H1 (cell line): ENCODE results near the gene ZNF586. TPM values are rescaled to one million over a fixed set of nuclear protein-coding genes. Genes with fewer than 3 reads are reported as not detected.

Experiments used
- CTCF ChIA-PET: fragments of 300-600 bp; sonication (Branson Sonifier 250); formaldehyde crosslinking; loops from one replicate; lab custom pipeline; 2021; ENCODE audit not compliant: partially characterized antibody; lab: Charles Lee
- POLR2A ChIA-PET: fragments of 300-600 bp; sonication (Branson Sonifier 250); formaldehyde crosslinking; loops from one replicate; lab custom pipeline; 2021; ENCODE audit warnings: inconsistent platforms; ENCODE audit not compliant: partially characterized antibody; lab: Charles Lee
- DNase-seq, 2 experiments: peaks; one replicate each; pipeline versions ENCODE4 v3.0.0 to v3.0.0-alpha.2; 2010 to 2022; ENCODE audit warnings: low spot score in 2 of 2, low read depth in 1 of 2, mixed read lengths in 1 of 2
- FAIRE-seq: peaks from 2 replicates; lab custom pipeline; 2011; peaks lifted over from hg19 to GRCh38; lab: Jason Lieb, UNC
- H2AFZ ChIP-seq: 2 replicates; pipeline ENCODE4 v1.8.1; 2012; ENCODE audit warnings: low read length, inconsistent platforms
- H2AK5ac ChIP-seq: 2 replicates; pipeline ENCODE4 v1.6.1; 2013; ENCODE audit warnings: low read depth, low read length
- H2BK120ac ChIP-seq: replicated peaks from 2 replicates; pipeline ENCODE3; 2013; ENCODE audit warnings: low read depth, low read length, inconsistent platforms
- H2BK12ac ChIP-seq: 2 replicates; pipeline ENCODE4 v1.6.1; 2013; ENCODE audit warnings: low read depth, low read length
- H2BK15ac ChIP-seq: 2 replicates; pipeline ENCODE4 v1.6.1; 2013; ENCODE audit warnings: low read length
- H2BK20ac ChIP-seq: 2 replicates; pipeline ENCODE4 v1.6.1; 2013; ENCODE audit warnings: low read length
- H2BK5ac ChIP-seq: 2 replicates; pipeline ENCODE4 v1.6.1; 2013; ENCODE audit warnings: low read depth, low read length
- H3K14ac ChIP-seq: 2 replicates; pipeline ENCODE4 v1.6.1; 2013; ENCODE audit warnings: inconsistent platforms; ENCODE audit not compliant: insufficient read length
- H3K18ac ChIP-seq: 2 replicates; pipeline ENCODE4 v1.6.1; 2013; ENCODE audit warnings: low read length; ENCODE audit errors: extremely low read depth
- H3K23ac ChIP-seq: 2 replicates; pipeline ENCODE4 v1.6.1; 2013; ENCODE audit warnings: inconsistent platforms; ENCODE audit not compliant: insufficient read length
- H3K23me2 ChIP-seq: 2 replicates; pipeline ENCODE4 v1.6.1; 2013; ENCODE audit warnings: low read depth, low read length
- H3K27ac ChIP-seq: 2 replicates; pipeline ENCODE4 v1.6.1; 2011; ENCODE audit warnings: low read depth, low read length, inconsistent platforms
- H3K27me3 ChIP-seq, 4 experiments: replicated peaks in 1 of 4; 1 replicate in 1 of 4; 2 replicates in 3 of 4; pipeline versions ENCODE4 v1.6.1 to v1.8.1; 2011 to 2013; ENCODE audit warnings: low read length in 3 of 4, mild to moderate bottlenecking in 3 of 4, inconsistent platforms in 2 of 4, mixed read lengths in 2 of 4, moderate library complexity in 1 of 4; ENCODE audit not compliant: control insufficient read depth in 3 of 4, insufficient read depth in 3 of 4; ENCODE audit errors: extremely low read depth in 1 of 4
- H3K36me3 ChIP-seq, 4 experiments: 2 replicates each; pipeline versions ENCODE4 v1.6.1 to v1.8.1; 2011 to 2013; ENCODE audit warnings: mild to moderate bottlenecking in 4 of 4, low read length in 3 of 4, moderate library complexity in 2 of 4, control low read depth in 1 of 4, inconsistent platforms in 1 of 4; ENCODE audit not compliant: insufficient read depth in 4 of 4, control insufficient read depth in 2 of 4
- H3K4ac ChIP-seq: replicated peaks from 2 replicates; pipeline ENCODE3; 2013; ENCODE audit warnings: low read length, low read depth, mixed read lengths, inconsistent platforms; ENCODE audit not compliant: insufficient read length
- H3K4me1 ChIP-seq, 4 experiments: replicated peaks in 1 of 4; 1 replicate in 1 of 4; 2 replicates in 3 of 4; pipeline versions ENCODE4 v1.6.1 to v1.8.1; 2011 to 2013; ENCODE audit warnings: low read length in 3 of 4, inconsistent platforms in 2 of 4, mixed read lengths in 1 of 4; ENCODE audit not compliant: insufficient read depth in 4 of 4, control insufficient read depth in 3 of 4
- H3K4me2 ChIP-seq, 2 experiments: 2 replicates each; pipeline versions ENCODE4 v1.6.1 to v1.8.1; 2011 to 2013; ENCODE audit warnings: low read depth in 2 of 2, low read length in 2 of 2, control low read depth in 1 of 2, inconsistent platforms in 1 of 2, mild to moderate bottlenecking in 1 of 2; ENCODE audit not compliant: insufficient read depth in 1 of 2
- H3K4me3 ChIP-seq, 4 experiments: fragments of 200-600, 300-600 bp in 1 of 4; sonication (generic), shearing (Covaris generic), sonication (Bioruptor Twin) in 1 of 4; 2 replicates each; pipeline versions ENCODE4 v1.5.1 to v1.8.1; 2011 to 2016; ENCODE audit warnings: low read length in 4 of 4, low read depth in 3 of 4, control low read depth in 2 of 4, inconsistent platforms in 2 of 4, mild to moderate bottlenecking in 2 of 4, mixed read lengths in 1 of 4, moderate library complexity in 1 of 4; ENCODE audit not compliant: insufficient read depth in 2 of 4; ENCODE audit errors: extremely low read depth in 1 of 4
- H3K56ac ChIP-seq: replicated peaks from 2 replicates; pipeline ENCODE3; 2013; ENCODE audit warnings: low read depth, mild to moderate bottlenecking, mixed read lengths, low read length, inconsistent platforms; ENCODE audit not compliant: insufficient read length
- H3K79me1 ChIP-seq: 2 replicates; pipeline ENCODE4 v1.6.1; 2013; ENCODE audit warnings: low read depth, low read length, control low read depth
- H3K79me2 ChIP-seq, 2 experiments: 2 replicates each; pipeline versions ENCODE4 v1.6.1 to v1.8.1; 2012 to 2013; ENCODE audit warnings: low read length in 2 of 2, mild to moderate bottlenecking in 2 of 2, inconsistent platforms in 1 of 2; ENCODE audit not compliant: insufficient read depth in 2 of 2, control insufficient read depth in 1 of 2
- H3K9ac ChIP-seq, 4 experiments: replicated peaks in 1 of 4; 1 replicate in 1 of 4; 2 replicates in 3 of 4; pipeline versions ENCODE4 v1.6.1 to v1.8.1; 2011 to 2013; ENCODE audit warnings: low read depth in 3 of 4, low read length in 3 of 4, control low read depth in 2 of 4, mild to moderate bottlenecking in 2 of 4, moderate library complexity in 2 of 4, inconsistent platforms in 1 of 4; ENCODE audit errors: extremely low read depth in 1 of 4
- H3K9me3 ChIP-seq, 2 experiments: 2 replicates each; pipeline versions ENCODE4 v1.6.1 to v1.8.1; 2012 to 2013; ENCODE audit warnings: mild to moderate bottlenecking in 2 of 2, moderate library complexity in 2 of 2, control low read depth in 1 of 2, inconsistent platforms in 1 of 2, low read depth in 1 of 2, low read length in 1 of 2, mixed read lengths in 1 of 2; ENCODE audit not compliant: insufficient read depth in 2 of 2
- H4K20me1 ChIP-seq, 2 experiments: replicated peaks in 1 of 2; 2 replicates each; pipeline versions ENCODE3 to v1.8.1; 2011 to 2013; ENCODE audit warnings: inconsistent platforms in 2 of 2, low read length in 2 of 2, mild to moderate bottlenecking in 1 of 2; ENCODE audit not compliant: insufficient read depth in 2 of 2, control insufficient read depth in 1 of 2
- H4K5ac ChIP-seq: 2 replicates; pipeline ENCODE4 v1.6.1; 2013; ENCODE audit warnings: low read length, low read depth, mixed read lengths, inconsistent platforms; ENCODE audit not compliant: insufficient read length
- H4K8ac ChIP-seq: 2 replicates; pipeline ENCODE4 v1.8.0; 2013; ENCODE audit warnings: mild to moderate bottlenecking, moderate library complexity, low read length, inconsistent platforms; ENCODE audit not compliant: insufficient read depth; ENCODE audit errors: extremely low read depth
- H4K91ac ChIP-seq: replicated peaks from 2 replicates; pipeline ENCODE3; 2013; ENCODE audit warnings: low read length, mixed read lengths, inconsistent platforms; ENCODE audit not compliant: insufficient read length
- ATF2 ChIP-seq: IDR thresholded peaks from 2 replicates; pipeline ENCODE4 v1.6.1; 2012; ENCODE audit warnings: low read length, inconsistent platforms
- CEBPB ChIP-seq: IDR thresholded peaks from 2 replicates; pipeline ENCODE4 v1.6.1; 2012; ENCODE audit warnings: low read depth, low read length
- EGR1 ChIP-seq: IDR thresholded peaks from 2 replicates; pipeline ENCODE4 v1.6.1; 2011; ENCODE audit warnings: low read depth, low read length, borderline replicate concordance
- GTF2F1 ChIP-seq: IDR thresholded peaks from 2 replicates; pipeline ENCODE4 v1.6.1; 2012; ENCODE audit warnings: low read depth, low read length, improper control_type of control experiment, borderline replicate concordance
- KDM5A ChIP-seq: fragments of 200-600 bp; IDR thresholded peaks from 2 replicates; pipeline ENCODE4 v1.7.1; 2012; ENCODE audit warnings: mild to moderate bottlenecking, low read length, inconsistent platforms, mixed read lengths
- RFX5 ChIP-seq: IDR thresholded peaks from 2 replicates; pipeline ENCODE4 v1.6.1; 2011; ENCODE audit warnings: low read depth, low read length, improper control_type of control experiment, borderline replicate concordance
- SIX5 ChIP-seq: IDR thresholded peaks from 2 replicates; pipeline ENCODE4 v1.6.1; 2011; ENCODE audit warnings: mild to moderate bottlenecking, low read depth, low read length
- SP2 ChIP-seq: IDR thresholded peaks from 2 replicates; pipeline ENCODE4 v1.6.1; 2012; ENCODE audit warnings: mild to moderate bottlenecking, low read length, inconsistent platforms
- TBP ChIP-seq: IDR thresholded peaks from 2 replicates; pipeline ENCODE4 v1.6.1; 2011; ENCODE audit warnings: low read depth, low read length, improper control_type of control experiment
- ZNF274 ChIP-seq: IDR thresholded peaks from 2 replicates; pipeline ENCODE4 v1.7.0; 2012; ENCODE audit warnings: low read length, borderline replicate concordance; ENCODE audit errors: extremely low read depth
- WGBS, 2 experiments: shearing (Covaris generic) in 1 of 2; methylation state at CpG; one replicate each; pipeline versions ENCODE4 v1.1.6 to v1.1.7; 2013 to 2015; ENCODE audit warnings: low lambda C conversion rate in 2 of 2, mixed read lengths in 2 of 2, inconsistent platforms in 1 of 2, low coverage in 1 of 2, missing lambda C conversion rate in 1 of 2; ENCODE audit not compliant: insufficient replicate concordance in 2 of 2, insufficient coverage in 1 of 2, insufficient read length in 1 of 2; ENCODE audit errors: extremely low coverage in 1 of 2, missing lambda C conversion rate in 1 of 2; 5-methylcytosine and 5-hydroxymethylcytosine counted together
- polyA plus RNA-seq, 7 experiments: library from polyadenylated mRNA; depleted of rRNA in 3 of 7; stranded (reverse) in 5 of 7; unstranded in 2 of 7; fragments of >200 nt in 5 of 7; fragments of 200-250 nt in 2 of 7; gene quantifications; 1 replicate in 5 of 7; 2 replicates in 1 of 7; 4 replicates in 1 of 7; pipeline versions ENCODE4 v1.2.1 to v1.2.3, GENCODE V29; 2011 to 2013; ENCODE audit warnings: missing spikeins in 2 of 7, mixed read lengths in 2 of 7
- total RNA-seq: library from RNA; stranded (reverse); fragmentation: NEBNext Ultra II Directional; extraction: Animal tissue kit (Norgen Biotek cat#: 25700); gene quantifications from 2 replicates; pipeline ENCODE4 v1.2.1, GENCODE V29; 2021

The ZNF586 gene
- total and polyA plus RNA-seq, 2 of the 8 experiments (the other 6 are each of a cell fraction or from before 2014, with no cell fraction given): 8.1 to 15.5 TPM

GRCh38 chr19:57803594-57804325 lies 34.3 kb downstream of the ZNF586 start:
- H4K8ac ChIP-seq: peak overlapping the region; percentile 72
- CTCF ChIA-PET: interaction anchor here (0.5 to 0.8 kb wide), 2 partner anchors 26 to 41 kb away, joined by 3 to 4 read pairs; partner anchors contain the start of gene ZNF587B
- WGBS, 2 experiments: 4% methylated on average over 14 of the region's 19 CpGs; no CpG with 5 or more reads in 1 of the 2 experiments
- FAIRE-seq: peak; percentile 81
- peak in 1 of 2 experiments; percentile 78 for DNase-seq
- H2BK12ac ChIP-seq: peak overlapping the region; percentile 90; the same call in 1 of the 2 replicates
- no peaks in the 10 kb centered on the region for H3K27me3 ChIP-seq
- no peaks in the 10 kb centered on the region for H3K9me3 ChIP-seq
- POLR2A ChIA-PET: interaction anchor here (0.6 to 4.8 kb wide), 14 partner anchors 8 to 524 kb away, joined by 3 to 36 read pairs (median 6); partner anchors contain the start of genes ZNF460, ZNF552, ZNF586 and ZNF776
- no peak overlapping the region for H3K4ac ChIP-seq
- no peak overlapping the region for H3K23ac ChIP-seq
- H3K79me1 ChIP-seq: no peaks in the 10 kb centered on the region
- peaks cover 7 to 23% (median 14%) of the 10 kb centered on the region in 4 experiments for H3K4me1 ChIP-seq
- H3K27ac ChIP-seq: peak overlapping the region; percentile 93
- no peak overlapping the region for H3K14ac ChIP-seq
- H3K4me2 ChIP-seq: peak overlapping the region; percentile 69 to 99
- H2BK20ac ChIP-seq: no peak overlapping the region
- peaks cover 0 to 2% of the 10 kb centered on the region in 2 experiments; a peak in 1 of 4 replicates for H3K79me2 ChIP-seq
- H2BK5ac ChIP-seq: peak overlapping the region; percentile 94
- peak overlapping the region; percentile 77 for H3K56ac ChIP-seq
- peak overlapping the region; percentile 65; the same call in 1 of the 2 replicates for H2AK5ac ChIP-seq
- no peak overlapping the region; the same call in 1 of the 2 replicates for H2BK15ac ChIP-seq
- peak overlapping the region; percentile 72 to 95 (median 80) for H3K9ac ChIP-seq
- H2AFZ ChIP-seq: no peak overlapping the region
- peaks cover 10% of the 10 kb centered on the region; the same call in 1 of the 2 replicates for H3K23me2 ChIP-seq
- peak overlapping the region; percentile 49 to 90 (median 74) for H3K4me3 ChIP-seq
- H3K36me3 ChIP-seq: peaks cover 0 to 15% (median 9%) of the 10 kb centered on the region in 4 experiments; a peak in 5 of 8 replicates
- no peak overlapping the region for H2BK120ac ChIP-seq
- peak overlapping the region; percentile 22 for H4K91ac ChIP-seq
- peak overlapping the region; percentile 91 for H4K5ac ChIP-seq
- peaks cover 0 to 2% of the 10 kb centered on the region in 2 experiments for H4K20me1 ChIP-seq
- H3K18ac ChIP-seq: peak overlapping the region; percentile 93
- no peak for TF ChIP-seq RFX5
- no peak for TF ChIP-seq GTF2F1
- no peak for TF ChIP-seq ATF2
- TF ChIP-seq EGR1: no peak
- no peak for TF ChIP-seq KDM5A
- no peak; the same call in 1 of the 2 replicates for TF ChIP-seq TBP
- 0 out of 2 replicates have a peak, but pooled peaks have one; percentile 3 for TF ChIP-seq SIX5
- no peak for TF ChIP-seq ZNF274
- no peak for TF ChIP-seq CEBPB
- no peak for TF ChIP-seq SP2
